CD4-positive, alpha-beta T cell (primary cell): Measurements from ENCODE around the gene RAB35. TPM values are rescaled to one million over a fixed set of nuclear protein-coding genes. Genes with fewer than 3 reads are reported as not detected.
A peak's percentile ranks its signal among the peaks of the same experiment; 100 is the strongest.

Source experiments
- ATAC-seq: fragments of 200-7000 bp; cut with Tn5 transposase; one replicate; pipeline ENCODE4 v1.10.0; 2022; ENCODE audit warnings: mild to moderate bottlenecking; ENCODE audit not compliant: poor library complexity
- CTCF ChIA-PET: fragments of 350-600 bp; sonication (Branson Sonifier 250); formaldehyde crosslinking; loops from one replicate; lab custom pipeline; 2021; ENCODE audit warnings: antibody characterized with exemption, inconsistent platforms; lab: Charles Lee
- POLR2A ChIA-PET: fragments of 350-600 bp; sonication (Branson Sonifier 250); formaldehyde crosslinking; loops from one replicate; lab custom pipeline; 2021; ENCODE audit warnings: antibody characterized with exemption, inconsistent platforms; lab: Charles Lee
- DNase-seq, 14 experiments: peaks; one replicate each; pipeline ENCODE4 v3.0.0-alpha.2; 2013 to 2020; ENCODE audit warnings: mixed read lengths in 2 of 14
- H3K27ac ChIP-seq, 2 donors: one replicate each; pipeline versions ENCODE4 v1.5.1 to v1.7.0; 2013; ENCODE audit warnings: low read length in 2 of 2, low read depth in 1 of 2, mild to moderate bottlenecking in 1 of 2
- H3K27me3 ChIP-seq, 2 experiments: 1 replicate in 1 of 2; 2 replicates in 1 of 2; pipeline versions ENCODE4 v1.6.1 to v1.7.0; 2013; ENCODE audit warnings: low read length in 2 of 2, control low read depth in 1 of 2, mild to moderate bottlenecking in 1 of 2, moderate library complexity in 1 of 2; ENCODE audit not compliant: insufficient read depth in 2 of 2, control insufficient read depth in 1 of 2
- H3K36me3 ChIP-seq: one replicate; pipeline ENCODE4 v1.6.1; 2013; ENCODE audit warnings: low read length, control low read depth; ENCODE audit not compliant: insufficient read depth
- H3K4me1 ChIP-seq: one replicate; pipeline ENCODE4 v1.6.1; 2013; ENCODE audit warnings: low read length, control low read depth; ENCODE audit not compliant: insufficient read depth
- H3K4me3 ChIP-seq: one replicate; pipeline ENCODE4 v1.5.1; 2013; ENCODE audit warnings: mild to moderate bottlenecking, low read length, moderate library complexity
- H3K9me3 ChIP-seq, 2 experiments: 1 replicate in 1 of 2; 2 replicates in 1 of 2; pipeline versions ENCODE4 v1.6.1 to v1.7.0; 2013; ENCODE audit warnings: low read length in 2 of 2, mild to moderate bottlenecking in 2 of 2, control low read depth in 1 of 2, moderate library complexity in 1 of 2; ENCODE audit not compliant: control insufficient read depth in 1 of 2, insufficient read depth in 1 of 2
- H3K27ac Mint-ChIP-seq: one replicate; pipeline ENCODE4 v1.8.0; 2020; ENCODE audit warnings: mixed read lengths
- H3K27me3 Mint-ChIP-seq: one replicate; pipeline ENCODE4 v1.8.0; 2021; ENCODE audit warnings: mixed read lengths
- H3K36me3 Mint-ChIP-seq: one replicate; pipeline ENCODE4 v1.8.0; 2021; ENCODE audit warnings: low read depth, mixed read lengths
- H3K4me1 Mint-ChIP-seq: one replicate; pipeline ENCODE4 v1.8.0; 2021; ENCODE audit warnings: low read depth, mixed read lengths
- H3K4me3 Mint-ChIP-seq: one replicate; pipeline ENCODE4 v1.8.0; 2020; ENCODE audit warnings: mild to moderate bottlenecking, mixed read lengths
- H3K9me3 Mint-ChIP-seq: one replicate; pipeline ENCODE4 v1.8.0; 2020; ENCODE audit warnings: mixed read lengths
- CTCF ChIP-seq: fragments of 200-600 bp; IDR thresholded peaks from one replicate; pipeline ENCODE4 v1.8.0; 2022; ENCODE audit warnings: antibody characterized with exemption, mild to moderate bottlenecking
- intact Hi-C, 2 experiments: fragments of 100-400 bp; cut with DNase I in 1 of 2; cut with micrococcal nuclease in 1 of 2; formaldehyde crosslinking; loops; one replicate each; pipeline versions ENCODE4 v1.15.1 to v1.9.0; 2023 to 2025; cut with DNase I, micrococcal nuclease
- total RNA-seq, 174 experiments: library from RNA in 2 of 174; stranded (reverse) in 2 of 174; gene quantifications; one replicate each; pipeline ENCODE4 v1.2.3 and lab custom pipeline; 2021 to 2026

The RAB35 gene
- total RNA-seq, 2 experiments from 2014 or later = 49.7 to 53.8 TPM

- Mint-ChIP-seq H3K27ac (peak overlapping the region; percentile 94), H3K4me3 (peak overlapping the region; percentile 57), H3K9me3 (no peaks in the 10 kb centered on the region), H3K27me3 (no peaks in the 10 kb centered on the region), H3K36me3 (peaks cover 58% of the 10 kb centered on the region), H3K4me1 (peaks cover 41% of the 10 kb centered on the region)
- POLR2A ChIA-PET = interaction anchor here (0.7 to 1.9 kb wide), 5 partner anchors 12 to 86 kb away, joined by 3 to 13 read pairs (median 7); partner anchors contain the start of gene BICDL1
- Histone ChIP-seq H3K36me3 (peaks cover 38% of the 10 kb centered on the region), H3K4me3 (no peak overlapping the region), H3K27ac (peak overlapping the region; percentile 43 to 60), H3K9me3 (no peaks in the 10 kb centered on the region), H3K27me3 (no peaks in the 10 kb centered on the region), H3K4me1 (peaks cover 35% of the 10 kb centered on the region)
- CTCF ChIA-PET = interaction anchor here (0.6 to 1.9 kb wide), 4 partner anchors 12 to 93 kb away, joined by 3 to 6 read pairs (median 4); partner anchors contain the start of gene BICDL1
- intact Hi-C loops = loop anchor here in 1 of 2 experiments (5.0 kb wide), 1 partner anchor 38 kb away; no protein-coding TSS in a partner anchor
- no peak for TF ChIP-seq CTCF
- peak in 4 of 14 experiments; percentile 18 to 34 (median 26) for DNase-seq
- ATAC-seq = peak; percentile 69
These were observed 41.4 kb downstream of the RAB35 start for GRCh38 chr12:120075034-120075616.

GRCh38 chr12:120072472-120073249 lies 43.9 kb downstream of the RAB35 start:
- no peak for TF ChIP-seq CTCF
- no peak for DNase-seq
- peaks cover 72% of the 10 kb centered on the region for H3K36me3 Mint-ChIP-seq

GRCh38 chr12:120071493-120072020 lies 45.0 kb downstream of the RAB35 start:
- Mint-ChIP-seq H3K9me3 (no peaks in the 10 kb centered on the region), H3K4me1 (peaks cover 21% of the 10 kb centered on the region), H3K27me3 (no peaks in the 10 kb centered on the region), H3K4me3 (no peak overlapping the region), H3K27ac (no peak overlapping the region), H3K36me3 (peaks cover 73% of the 10 kb centered on the region)
- Histone ChIP-seq H3K36me3 (peaks cover 49% of the 10 kb centered on the region), H3K9me3 (no peaks in the 10 kb centered on the region), H3K27ac (no peak overlapping the region), H3K4me1 (peaks cover 19% of the 10 kb centered on the region), H3K27me3 (no peaks in the 10 kb centered on the region), H3K4me3 (no peak overlapping the region)
- CTCF ChIA-PET = no interaction called here
- DNase-seq (no peak), ATAC-seq (no peak)
- intact Hi-C loops = no loop called here
- no peak for TF ChIP-seq CTCF
- POLR2A ChIA-PET = interaction anchor here (1.1 kb wide), 1 partner anchor 81 kb away, joined by 3 read pairs; no protein-coding TSS in a partner anchor

More at GRCh38 chr12:120072472-120073249, 43.9 kb downstream of the RAB35 start:
- ChIA-PET CTCF (no interaction called here), POLR2A (interaction anchor here (0.6 to 1.6 kb wide), 5 partner anchors 15 to 84 kb away, joined by 3 to 4 read pairs (median 3); partner anchors contain the start of gene BICDL1)
- Histone ChIP-seq H3K4me3 (no peak overlapping the region), H3K27ac (no peak overlapping the region), H3K4me1 (peaks cover 19% of the 10 kb centered on the region), H3K36me3 (peaks cover 46% of the 10 kb centered on the region), H3K27me3 (no peaks in the 10 kb centered on the region), H3K9me3 (no peaks in the 10 kb centered on the region)
- Mint-ChIP-seq H3K4me3 (no peak overlapping the region), H3K4me1 (peaks cover 25% of the 10 kb centered on the region), H3K9me3 (no peaks in the 10 kb centered on the region), H3K27me3 (no peaks in the 10 kb centered on the region), H3K27ac (peak overlapping the region; percentile 2)
- ATAC-seq = no peak
- intact Hi-C loops = no loop called here
